HG02852 (cell line): ENCODE results near the gene PNKP.
"Not testable (repeated sequence)": the region's sequence is repeated elsewhere in the genome, so short reads cannot be mapped to it uniquely, and the experiment has no call there.

Source experiments
- ATAC-seq: cut with Tn5 transposase; IDR thresholded peaks from one replicate; pipeline ENCODE4 v1.9.1; 2021; ENCODE audit warnings: mild to moderate bottlenecking, moderate library complexity; ENCODE audit not compliant: unreplicated experiment

The PNKP gene

DNA sequence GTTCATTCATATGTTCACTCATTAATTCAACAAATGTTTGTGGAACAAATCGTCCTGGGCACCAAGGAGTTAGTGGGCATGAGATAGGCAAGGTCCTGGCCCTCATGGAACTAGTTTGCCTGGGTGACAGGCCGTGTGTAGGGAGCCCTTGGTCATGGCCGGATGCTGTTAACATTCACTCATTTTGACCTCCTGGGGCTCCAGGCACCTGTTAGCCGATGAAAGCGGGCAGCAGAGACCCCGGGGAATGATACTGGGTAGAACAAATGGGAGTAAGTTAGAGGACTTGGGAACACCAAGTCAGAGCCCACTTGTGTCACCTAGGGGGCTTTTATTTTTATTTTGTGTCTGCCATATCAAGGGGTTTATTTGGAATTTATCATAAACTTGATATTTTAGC, 42.7 kb downstream of the PNKP start:
- ATAC-seq = no peak

DNA sequence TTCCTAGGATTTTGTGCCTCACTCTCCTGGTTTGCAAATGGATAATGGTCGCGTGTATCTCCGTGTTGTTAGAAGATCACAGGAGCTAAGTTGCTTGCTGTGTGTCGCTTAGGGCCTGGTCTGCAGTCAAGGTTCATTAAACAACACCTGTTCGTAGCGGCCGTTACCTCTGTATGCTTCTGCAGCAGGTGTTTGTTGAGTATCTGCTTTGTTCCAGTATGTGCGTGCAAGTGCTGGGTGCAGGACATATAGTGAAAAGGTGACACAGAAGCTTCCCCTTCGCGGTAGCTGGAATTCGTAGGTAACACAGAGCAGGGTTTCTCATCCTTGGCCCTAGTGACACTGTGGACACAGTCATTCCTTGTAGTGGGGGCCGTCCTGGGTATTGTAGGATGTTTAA, 43.9 kb downstream of the PNKP start:
- ATAC-seq = no peak

DNA sequence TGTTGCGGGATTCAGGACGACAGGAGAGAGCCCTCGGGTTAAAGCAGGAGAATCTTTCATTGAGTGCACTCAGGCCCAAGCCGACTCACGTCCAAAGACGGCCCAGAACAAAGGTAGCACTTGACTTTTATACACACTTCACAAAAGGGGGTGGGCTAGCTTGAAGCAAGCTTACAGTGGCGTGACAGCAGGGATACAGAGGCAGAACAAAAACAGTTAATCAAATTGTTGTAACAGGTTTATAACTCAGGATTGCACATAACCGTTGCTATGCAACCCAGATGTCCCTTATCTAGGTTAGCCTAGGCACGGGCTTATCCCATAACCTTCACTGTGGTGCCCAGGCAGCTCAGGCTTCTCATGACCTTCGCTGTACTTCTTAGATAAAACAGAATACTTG, 47.3 kb downstream of the PNKP start:
- ATAC-seq = no peak

DNA sequence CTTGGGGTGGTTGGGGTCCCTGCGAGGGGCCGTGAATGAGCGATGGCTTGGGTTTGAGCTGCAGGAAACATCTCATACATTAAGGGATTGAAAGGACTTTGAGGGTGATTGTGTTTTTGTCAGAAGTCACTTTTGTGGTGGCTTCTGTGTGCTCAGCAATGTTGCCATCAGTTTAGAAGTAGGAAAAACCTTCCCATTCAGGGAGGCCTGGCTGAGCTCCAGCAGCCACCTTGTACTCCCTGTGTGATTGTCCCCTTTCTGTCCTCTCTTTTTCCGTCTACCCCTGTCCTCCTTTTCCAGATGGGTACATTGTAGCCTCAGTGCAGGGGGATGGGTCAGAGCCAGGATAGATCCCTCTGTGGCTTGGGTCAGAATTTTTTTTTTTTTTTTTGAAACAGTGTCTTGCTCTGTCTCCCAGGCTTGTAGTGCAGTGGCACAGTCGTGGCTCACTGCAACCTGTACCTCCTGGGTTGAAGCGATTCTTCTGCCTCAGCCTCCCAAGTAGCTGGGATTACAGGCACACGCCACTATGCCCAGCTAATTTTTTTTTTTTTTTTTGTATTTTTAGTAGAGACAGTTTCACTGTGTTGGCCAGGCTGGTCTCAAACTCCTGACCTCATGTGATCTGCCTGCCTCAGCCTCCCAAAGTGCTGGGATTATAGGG, 47.8 kb downstream of the PNKP start:
- not testable (repeated sequence) for ATAC-seq

DNA sequence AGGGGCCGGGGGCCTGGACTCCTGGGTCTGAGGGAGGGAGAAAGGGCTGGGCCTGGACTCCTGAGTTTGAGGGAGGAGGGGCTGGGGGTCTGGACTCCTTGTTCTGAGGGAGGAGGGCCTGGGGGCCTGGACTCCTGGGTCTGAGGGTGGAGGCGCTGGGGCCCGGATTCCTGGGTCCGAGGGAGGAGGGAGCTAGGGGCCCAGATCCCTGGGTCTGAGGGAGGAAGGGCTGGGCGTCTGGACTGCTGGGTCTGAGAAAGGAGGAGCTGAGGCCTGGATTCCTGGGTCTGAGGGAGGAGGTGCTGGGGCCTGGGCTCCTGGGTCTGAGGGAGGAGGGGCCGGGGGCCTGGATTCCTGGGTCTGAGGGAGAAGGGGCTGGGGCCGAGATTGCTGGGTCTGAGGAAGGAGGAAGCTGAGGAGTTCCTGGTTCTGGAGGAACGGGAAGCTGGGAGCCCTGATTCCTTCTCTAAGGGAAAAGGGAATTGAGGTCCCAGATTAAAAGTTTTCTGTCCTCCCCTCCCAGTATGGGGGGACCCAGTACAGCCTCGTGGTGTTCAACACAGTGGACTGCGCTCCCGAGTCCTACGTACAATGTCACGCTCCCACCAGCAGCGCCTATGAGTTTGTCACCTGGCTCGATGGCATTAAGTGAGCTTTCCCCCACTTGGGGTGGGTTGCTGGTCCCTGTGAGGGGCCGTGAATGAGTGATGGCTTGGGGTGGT, 48.6 kb downstream of the PNKP start:
- no peak for ATAC-seq

DNA sequence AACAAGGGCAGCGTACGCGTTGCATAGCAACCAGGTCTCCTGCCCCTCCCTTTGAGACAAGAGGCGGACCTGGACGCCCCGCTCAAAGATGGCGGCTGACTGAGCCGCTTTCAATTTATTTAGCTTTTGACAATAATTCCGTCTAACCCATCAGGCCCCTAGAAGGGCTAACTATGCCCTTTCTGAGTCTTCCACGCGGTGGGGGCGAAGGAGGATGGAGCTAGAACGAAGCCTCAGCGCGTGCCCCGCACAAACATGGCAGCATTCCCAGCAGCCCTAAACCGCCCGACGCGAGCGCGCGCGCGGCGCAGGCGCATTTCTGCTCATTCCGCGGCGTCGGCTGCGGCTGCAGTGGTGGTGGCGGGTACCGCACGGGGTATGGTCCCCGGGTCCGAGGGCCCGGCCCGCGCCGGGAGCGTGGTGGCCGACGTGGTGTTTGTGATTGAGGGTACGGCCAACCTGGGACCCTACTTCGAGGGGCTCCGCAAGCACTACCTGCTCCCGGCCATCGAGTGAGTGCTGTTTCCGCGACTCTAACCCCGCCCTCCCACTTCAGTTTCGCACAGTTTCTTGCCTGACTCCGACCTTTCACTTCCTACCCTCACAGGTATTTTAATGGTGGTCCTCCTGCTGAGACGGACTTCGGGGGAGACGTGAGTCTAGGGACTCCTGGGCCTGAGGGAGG, 49.3 kb downstream of the PNKP start, which contains the start of gene MED25:
MED25 (plus strand) TSS at position 326 of the 685 bp plus-strand sequence; CDS start at position 379, 53 bp downstream.
- peak; percentile 65 for ATAC-seq

DNA sequence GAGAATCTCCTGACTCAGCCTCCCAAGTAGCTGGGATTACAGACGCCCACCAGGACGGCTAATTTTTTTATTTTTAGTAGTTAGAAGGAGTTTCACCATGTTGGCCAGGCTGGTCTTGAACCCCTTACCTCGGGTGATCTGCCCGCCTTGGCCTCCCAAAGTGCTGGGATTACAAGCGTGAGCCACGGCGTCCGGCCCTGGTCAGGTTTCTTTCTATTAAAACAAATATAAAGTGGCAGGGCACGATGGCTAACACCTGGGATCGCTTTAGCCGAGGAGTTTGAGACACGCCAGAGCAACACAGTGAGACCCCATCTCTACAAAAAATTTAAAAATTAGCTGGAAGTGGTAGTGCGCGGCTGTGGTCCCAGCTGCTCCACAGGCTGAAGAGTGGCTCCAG, 50.8 kb downstream of the PNKP start:
- no peak for ATAC-seq

DNA sequence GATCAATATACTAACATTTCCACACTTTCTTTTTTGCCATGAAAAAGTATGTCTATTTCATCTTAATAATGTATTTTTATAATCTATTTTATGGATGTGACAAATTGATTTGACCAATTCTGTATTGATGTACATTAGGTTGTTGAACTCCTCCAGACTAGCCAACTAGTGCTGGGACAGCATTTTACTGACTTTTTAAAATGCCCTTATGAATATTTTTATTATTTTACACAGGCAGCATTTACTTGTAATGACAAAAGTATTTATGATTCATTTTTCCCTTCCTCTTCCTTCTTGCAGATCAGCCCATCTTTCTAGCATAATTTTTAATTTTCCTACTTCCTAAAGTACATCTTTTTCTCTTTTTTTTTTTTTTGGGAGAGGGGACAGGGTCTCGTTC, 53.4 kb downstream of the PNKP start:
- ATAC-seq = no peak

DNA sequence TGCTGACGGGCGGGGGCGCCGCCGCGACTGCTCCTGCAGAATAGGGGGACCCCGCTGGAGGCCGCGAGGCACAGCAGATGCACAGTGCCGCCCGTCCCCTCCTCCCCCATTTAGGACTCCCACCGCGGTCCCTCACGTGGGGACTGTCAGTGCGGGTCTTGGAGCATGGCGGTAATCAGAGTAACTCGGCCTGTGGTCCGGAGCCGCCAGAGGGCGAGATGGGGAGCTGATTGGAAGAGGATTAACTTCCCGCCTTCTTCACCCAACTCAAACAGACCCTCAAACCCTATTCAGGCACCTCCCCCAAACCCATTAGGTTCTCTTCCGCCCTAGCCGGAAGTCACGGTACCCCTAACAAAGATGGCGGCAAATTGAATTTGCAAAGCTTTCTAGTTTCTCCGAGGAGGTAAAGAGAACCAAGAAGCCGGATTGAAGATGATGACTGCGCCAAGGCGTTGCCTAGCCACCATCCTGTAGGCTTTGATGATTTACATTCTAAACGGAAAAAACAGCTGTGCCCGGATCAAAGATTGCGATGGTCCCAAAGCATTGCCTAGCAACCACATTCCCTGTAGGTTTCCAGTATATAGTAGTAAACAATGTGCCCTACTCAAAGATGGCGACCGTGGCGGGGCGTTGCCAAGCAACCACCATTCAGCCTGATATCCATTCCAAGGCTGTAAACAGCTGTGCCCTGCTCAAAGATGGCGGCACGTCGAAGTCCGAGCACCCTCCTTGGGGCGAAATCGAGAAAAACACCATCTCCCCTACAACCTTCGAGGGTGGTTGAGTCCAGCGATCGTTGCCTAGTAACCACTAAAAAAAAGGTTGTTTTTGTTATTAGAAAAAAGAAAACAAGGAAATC, 54.1 kb downstream of the PNKP start, which contains the start of gene FUZ:
FUZ (minus strand) TSS at position 296 of the 865 bp plus-strand sequence; CDS start at position 110, 186 bp downstream.
- ATAC-seq = peak; percentile 47

DNA sequence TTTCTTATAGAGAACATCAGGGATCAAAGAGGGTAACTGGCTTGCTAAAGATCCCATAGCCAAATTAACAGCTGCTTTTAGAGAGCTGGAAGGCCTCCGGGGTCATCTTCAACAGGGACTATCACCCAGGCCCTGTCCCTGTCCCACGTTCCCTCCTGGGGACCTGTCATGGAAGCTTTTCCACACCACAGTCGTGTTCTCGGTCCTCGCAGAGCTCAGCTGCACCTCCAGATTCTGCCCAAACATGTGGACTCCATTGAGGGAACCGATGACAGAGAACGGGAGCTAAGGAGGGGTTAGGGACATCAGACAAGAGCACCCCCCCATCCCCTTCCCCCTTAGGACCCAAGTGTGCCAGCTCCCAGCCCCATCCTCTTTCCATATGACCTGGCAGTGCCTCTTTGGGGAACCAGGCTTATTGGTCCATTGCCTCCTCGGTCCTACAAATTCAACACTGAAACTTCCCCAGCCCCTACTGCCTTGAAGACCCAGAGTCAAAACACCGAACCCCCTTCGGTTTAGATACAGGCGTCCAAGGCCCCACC, 54.9 kb downstream of the PNKP start:
- no peak for ATAC-seq

DNA sequence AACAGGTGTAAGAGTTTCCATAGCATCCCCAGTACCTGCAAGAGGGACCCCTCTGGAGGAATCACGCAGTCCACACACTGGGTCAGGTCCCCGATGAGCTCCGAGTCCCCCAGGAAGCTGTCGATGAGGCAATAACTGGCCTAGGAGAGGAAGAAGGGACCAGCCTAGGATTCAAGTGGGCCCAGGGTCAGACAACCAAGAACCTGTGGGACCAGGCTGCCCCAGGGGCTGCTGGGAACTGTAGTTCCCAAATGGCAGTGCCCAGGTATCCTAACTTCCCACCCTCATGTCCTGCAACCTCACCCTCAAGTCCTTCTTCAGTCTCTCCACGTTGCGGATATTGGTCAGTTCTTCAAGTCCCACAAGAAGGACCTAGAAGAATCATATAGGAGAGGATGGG, 56.0 kb downstream of the PNKP start:
- no peak for ATAC-seq
